Nephron (organoid): ENCODE data around the gene AHNAK.
A peak's percentile ranks its signal among the peaks of the same experiment; 100 is the strongest.

Experiments used
- H3K27ac Mint-ChIP-seq, 3 experiments: 2 replicates each; pipeline ENCODE4 v1.8.0; 2020; ENCODE audit warnings: mixed read lengths in 3 of 3, mild to moderate bottlenecking in 2 of 3, moderate library complexity in 1 of 3
- H3K27me3 Mint-ChIP-seq: 2 replicates; pipeline ENCODE4 v1.8.0; 2021; ENCODE audit warnings: low read depth, mild to moderate bottlenecking, moderate library complexity, mixed read lengths
- H3K36me3 Mint-ChIP-seq: 2 replicates; pipeline ENCODE4 v1.8.0; 2020; ENCODE audit warnings: low read depth, mixed read lengths
- H3K4me1 Mint-ChIP-seq: 2 replicates; pipeline ENCODE4 v1.8.0; 2020; ENCODE audit warnings: mixed read lengths
- H3K4me3 Mint-ChIP-seq, 3 experiments: 2 replicates each; pipeline ENCODE4 v1.8.0; 2020; ENCODE audit warnings: mild to moderate bottlenecking in 3 of 3, mixed read lengths in 3 of 3, moderate library complexity in 2 of 3
- H3K9me3 Mint-ChIP-seq: 2 replicates; pipeline ENCODE4 v1.8.0; 2020; ENCODE audit warnings: mixed read lengths
- CTCF ChIP-seq, 3 experiments: fragments of 200-600 bp; sonication (generic); IDR thresholded peaks; one replicate each; pipeline ENCODE4 v1.5.0; 2021; ENCODE audit warnings: antibody characterized with exemption in 3 of 3; ENCODE audit not compliant: unreplicated experiment in 3 of 3

Gene AHNAK

DNA sequence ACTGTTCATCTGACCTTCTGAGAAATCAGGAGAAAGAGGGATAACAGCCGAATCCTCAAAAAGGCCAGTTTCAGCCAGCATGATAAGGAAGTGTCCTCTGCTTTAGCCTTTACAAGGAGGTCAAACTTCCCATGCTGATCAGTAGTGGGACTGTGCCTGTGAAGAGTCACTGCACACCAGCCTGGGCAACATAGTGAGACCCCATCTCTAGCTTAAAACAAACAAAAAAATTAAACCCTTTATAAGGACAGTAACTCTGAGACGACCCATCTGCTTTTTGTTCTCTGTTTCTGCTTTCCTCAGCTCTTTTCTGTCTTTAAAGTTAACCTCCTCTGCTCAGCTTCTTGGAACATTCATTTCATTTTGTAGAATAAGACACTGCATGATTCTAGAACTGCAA is 78.0 kb downstream of the AHNAK start:
- no peaks in the 10 kb centered on the region for H3K36me3 Mint-ChIP-seq
- H3K27ac Mint-ChIP-seq = peak overlapping the region in 2 of 3 experiments; percentile 5 to 9
- H3K27me3 Mint-ChIP-seq = no peaks in the 10 kb centered on the region
- no peak overlapping the region for H3K4me3 Mint-ChIP-seq
- H3K9me3 Mint-ChIP-seq = no peaks in the 10 kb centered on the region
- TF ChIP-seq CTCF (IDR thresholded peaks at IDR 0.05; ENCODE audit: unreplicated experiment in 3 of 3) = no peak
- peaks cover 4% of the 10 kb centered on the region for H3K4me1 Mint-ChIP-seq

GRCh38 chr11:62466444-62466843 is 80.2 kb downstream of the AHNAK start:
- no peak overlapping the region for H3K4me3 Mint-ChIP-seq
- H3K27me3 Mint-ChIP-seq = no peaks in the 10 kb centered on the region
- H3K27ac Mint-ChIP-seq = no peak overlapping the region
- TF ChIP-seq CTCF (IDR thresholded peaks at IDR 0.05; ENCODE audit: unreplicated experiment in 3 of 3) = no peak
- H3K4me1 Mint-ChIP-seq = peaks cover 4% of the 10 kb centered on the region
- H3K36me3 Mint-ChIP-seq = no peaks in the 10 kb centered on the region
- no peaks in the 10 kb centered on the region for H3K9me3 Mint-ChIP-seq

GRCh38 chr11:62464655-62465054 is 82.0 kb downstream of the AHNAK start:
- no peak for TF ChIP-seq CTCF (IDR thresholded peaks at IDR 0.05; ENCODE audit: unreplicated experiment in 3 of 3)
- H3K4me3 Mint-ChIP-seq = no peak overlapping the region

GRCh38 chr11:62463121-62463542 is 83.5 kb downstream of the AHNAK start:
- H3K27ac Mint-ChIP-seq = no peak overlapping the region
- TF ChIP-seq CTCF (IDR thresholded peaks at IDR 0.05; ENCODE audit: unreplicated experiment in 3 of 3) = no peak
- no peaks in the 10 kb centered on the region for H3K27me3 Mint-ChIP-seq
- H3K4me1 Mint-ChIP-seq = peaks cover 4% of the 10 kb centered on the region
- H3K36me3 Mint-ChIP-seq = no peaks in the 10 kb centered on the region
- H3K4me3 Mint-ChIP-seq = no peak overlapping the region
- H3K9me3 Mint-ChIP-seq = no peaks in the 10 kb centered on the region

More at GRCh38 chr11:62464655-62465054, 82.0 kb downstream of the AHNAK start:
- Mint-ChIP-seq H3K4me1 (peaks cover 4% of the 10 kb centered on the region), H3K36me3 (no peaks in the 10 kb centered on the region), H3K9me3 (no peaks in the 10 kb centered on the region), H3K27ac (no peak overlapping the region), H3K27me3 (no peaks in the 10 kb centered on the region)

DNA sequence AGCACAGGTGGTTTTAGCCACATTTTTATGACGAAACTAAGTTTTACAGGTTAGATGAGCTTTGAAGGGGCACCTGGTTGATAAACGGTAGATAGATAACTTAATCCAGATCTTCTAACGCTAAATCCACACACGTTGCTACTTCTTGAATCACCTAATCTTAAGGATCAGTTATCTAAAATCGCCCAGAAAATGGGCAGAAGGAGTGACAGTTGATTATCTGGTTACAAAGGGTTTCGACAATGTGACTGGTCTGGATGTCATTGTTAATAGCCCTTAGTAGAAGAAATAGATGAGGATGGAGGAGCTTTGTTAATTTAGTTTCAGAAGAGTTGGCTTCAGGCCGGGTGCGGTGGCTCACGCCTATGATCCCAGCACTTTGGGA is 84.1 kb downstream of the AHNAK start:
- no peak for TF ChIP-seq CTCF (IDR thresholded peaks at IDR 0.05; ENCODE audit: unreplicated experiment in 3 of 3)

GRCh38 chr11:62461740-62462507 is 84.7 kb downstream of the AHNAK start:
- TF ChIP-seq CTCF (IDR thresholded peaks at IDR 0.05; ENCODE audit: unreplicated experiment in 3 of 3) = no peak
- no peak overlapping the region for H3K27ac Mint-ChIP-seq
- H3K27me3 Mint-ChIP-seq = no peaks in the 10 kb centered on the region
- H3K4me1 Mint-ChIP-seq = peaks cover 4% of the 10 kb centered on the region
- H3K9me3 Mint-ChIP-seq = no peaks in the 10 kb centered on the region
- no peaks in the 10 kb centered on the region for H3K36me3 Mint-ChIP-seq
- H3K4me3 Mint-ChIP-seq = no peak overlapping the region

More for the DNA sequence above, 84.1 kb downstream of the AHNAK start:
- peaks cover 4% of the 10 kb centered on the region for H3K4me1 Mint-ChIP-seq
- no peaks in the 10 kb centered on the region for H3K27me3 Mint-ChIP-seq
- no peaks in the 10 kb centered on the region for H3K9me3 Mint-ChIP-seq
- no peaks in the 10 kb centered on the region for H3K36me3 Mint-ChIP-seq
- H3K27ac Mint-ChIP-seq = no peak overlapping the region
- H3K4me3 Mint-ChIP-seq = no peak overlapping the region
